NCI-H2081 treated with DMSO at 0.1 percent for 48 hours (cell line): Measurements from ENCODE around the gene DNAH9.

Experiments
- DNase-seq: peaks from one replicate; lab custom pipeline; 2025; lab: John Stamatoyannopoulos, UW

The DNAH9 gene

GRCh38 chr17:11757815-11758214 is 159.5 kb downstream of the DNAH9 start:
- DNase-seq = no peak

- no peak for DNase-seq
Observed at GRCh38 chr17:11768106-11768505, 169.8 kb downstream of the DNAH9 start.

- no peak for DNase-seq
Observed at GRCh38 chr17:11768981-11769380, 170.7 kb downstream of the DNAH9 start.

DNA sequence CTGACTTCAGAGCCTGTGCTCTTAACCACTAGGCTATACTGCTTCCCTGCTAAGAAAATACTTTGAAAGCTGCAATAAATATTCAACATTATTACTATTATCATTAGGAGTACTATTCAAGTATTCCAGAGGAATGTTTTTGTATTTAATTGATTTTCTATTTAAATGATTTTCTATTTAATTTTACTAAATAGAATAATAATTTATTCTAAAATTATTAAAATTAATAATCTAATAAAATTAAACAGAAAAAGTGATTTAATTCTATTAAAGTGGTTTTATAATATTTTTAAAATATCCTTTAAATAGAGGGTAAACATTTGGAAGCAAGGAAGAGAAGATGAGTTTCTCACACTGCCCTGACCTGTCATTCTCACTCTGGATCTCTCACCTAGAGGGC is 173.8 kb downstream of the DNAH9 start:
- DNase-seq = no peak

DNA sequence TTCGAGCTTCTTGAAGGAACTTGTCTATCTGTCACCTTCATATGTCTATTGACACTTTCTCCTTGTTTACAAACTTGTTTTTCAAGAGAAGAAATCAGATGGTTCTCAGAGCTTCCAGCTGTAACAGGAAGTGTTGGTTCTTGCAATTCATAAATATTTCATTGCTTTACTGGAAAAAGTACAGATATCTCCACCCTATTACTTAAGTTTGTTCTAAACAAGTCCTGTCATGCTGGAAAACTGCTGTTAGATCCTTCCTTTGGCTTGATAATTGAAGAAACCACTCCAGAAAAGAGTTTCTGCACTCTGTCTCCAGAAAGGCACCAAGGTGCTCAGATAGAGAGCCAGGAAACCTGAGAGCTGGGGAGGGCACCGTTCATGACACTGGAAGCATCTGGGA is 181.6 kb downstream of the DNAH9 start:
- DNase-seq = no peak

DNA sequence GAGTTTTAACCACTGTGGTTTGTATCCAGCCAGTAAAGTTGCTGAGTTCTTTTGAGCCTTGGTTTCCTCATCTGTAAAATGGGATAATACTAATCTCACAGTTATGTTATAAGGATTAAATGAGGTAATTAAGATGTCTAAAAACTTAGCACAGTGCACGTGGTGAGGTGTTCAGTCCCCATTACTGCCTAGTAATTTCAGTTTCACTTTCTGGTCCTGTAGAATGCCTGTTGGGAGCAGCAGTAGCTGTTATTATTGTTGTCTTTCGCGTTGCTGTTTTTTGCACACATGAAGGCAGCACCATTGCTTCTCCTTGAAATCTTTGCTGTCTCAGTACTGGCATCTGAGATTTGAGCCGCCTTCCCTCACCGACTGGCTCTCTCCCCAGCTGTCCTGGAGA is 182.4 kb downstream of the DNAH9 start:
- no peak for DNase-seq

- no peak for DNase-seq
Observed at GRCh38 chr17:11786711-11787438, 188.6 kb downstream of the DNAH9 start.

GRCh38 chr17:11795906-11796305 is 197.6 kb downstream of the DNAH9 start:
- no peak for DNase-seq

GRCh38 chr17:11797803-11798202 is 199.5 kb downstream of the DNAH9 start:
- DNase-seq = no peak

DNA sequence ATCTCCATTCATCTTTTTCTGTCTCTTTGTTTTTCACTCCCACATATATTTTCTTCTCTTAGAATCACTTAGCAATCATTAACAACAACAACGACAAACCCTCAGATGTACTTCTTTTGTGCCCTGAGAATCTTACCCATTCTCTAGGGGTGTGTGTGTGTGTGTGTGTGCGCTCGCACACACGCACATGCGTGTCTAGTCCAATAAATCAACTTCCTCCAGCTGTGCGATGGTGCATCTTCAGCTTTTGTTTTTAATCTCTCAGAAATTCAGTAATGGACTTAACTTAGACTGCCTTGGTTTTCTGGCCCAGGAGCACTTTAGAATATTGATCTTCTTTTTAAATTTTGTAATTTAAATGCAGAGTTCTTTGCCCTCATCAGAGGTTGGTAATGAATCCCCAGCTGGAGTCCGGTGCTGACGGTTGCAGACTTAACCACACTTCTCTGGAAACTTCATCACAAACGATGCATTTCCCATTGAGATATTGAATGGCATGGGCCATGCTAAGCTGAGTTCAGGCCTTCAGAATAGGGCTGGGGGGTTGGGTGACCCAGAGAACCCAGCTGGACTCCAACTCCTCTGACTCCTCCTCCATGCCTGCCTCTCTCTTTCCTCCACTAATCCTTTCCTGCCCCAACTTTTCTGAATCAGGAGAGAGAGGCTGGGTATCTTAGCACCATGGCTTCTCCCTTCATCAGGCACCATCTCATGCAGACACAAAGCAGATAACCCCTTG is 205.1 kb downstream of the DNAH9 start:
- DNase-seq = no peak

- DNase-seq = no peak
Observed at GRCh38 chr17:11805138-11805537, 206.9 kb downstream of the DNAH9 start.

GRCh38 chr17:11805952-11806351 is 207.7 kb downstream of the DNAH9 start:
- no peak for DNase-seq

DNA sequence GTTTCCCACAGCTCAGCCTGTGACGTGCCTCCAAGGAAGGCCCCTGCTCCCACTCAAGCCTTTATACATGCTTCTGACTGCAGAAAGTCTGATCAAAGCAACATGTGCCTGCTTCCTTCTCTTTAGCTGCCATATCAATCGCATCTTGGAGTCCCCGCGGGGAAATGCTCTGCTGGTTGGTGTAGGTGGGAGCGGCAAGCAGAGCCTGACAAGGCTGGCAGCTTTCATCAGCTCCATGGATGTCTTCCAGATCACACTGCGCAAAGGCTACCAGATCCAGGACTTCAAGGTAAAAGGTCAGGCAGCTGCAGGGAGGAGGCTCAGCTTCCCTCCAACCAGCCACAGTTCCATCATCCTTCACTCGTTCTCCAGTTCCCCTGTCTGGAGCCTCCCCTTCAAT is 209.3 kb downstream of the DNAH9 start:
- no peak for DNase-seq

GRCh38 chr17:11813278-11813677 is 215.0 kb downstream of the DNAH9 start:
- no peak for DNase-seq

GRCh38 chr17:11813871-11814270 is 215.6 kb downstream of the DNAH9 start:
- no peak for DNase-seq

DNA sequence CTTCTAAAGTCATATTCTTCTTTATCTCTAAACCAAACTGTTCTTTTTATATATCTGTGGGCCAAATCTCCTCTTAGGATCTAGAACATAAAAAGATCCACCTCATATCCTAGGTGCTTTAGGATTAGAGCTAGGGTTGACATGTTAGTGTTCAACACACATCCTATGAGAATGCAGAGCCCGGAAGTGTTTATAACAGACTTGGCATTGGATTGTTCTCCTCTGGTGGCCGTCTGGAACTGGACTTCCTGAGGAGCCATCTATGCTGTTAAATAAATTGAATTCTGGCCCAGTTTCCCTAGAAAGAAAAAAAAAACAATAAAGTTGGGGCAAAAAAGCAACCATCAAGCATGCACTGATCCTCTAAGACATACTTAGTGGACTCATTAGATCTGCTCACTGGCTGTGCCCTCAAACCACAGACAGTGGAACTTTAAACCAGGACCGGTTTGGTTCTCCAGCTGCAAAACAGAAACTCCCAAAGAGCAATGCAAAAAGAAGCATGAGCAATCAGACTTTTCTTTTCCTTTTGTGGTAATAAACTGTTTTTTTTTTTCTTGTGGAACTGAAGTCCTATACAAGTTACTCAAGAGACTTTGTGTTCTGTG is 216.5 kb downstream of the DNAH9 start:
- DNase-seq = no peak

DNA sequence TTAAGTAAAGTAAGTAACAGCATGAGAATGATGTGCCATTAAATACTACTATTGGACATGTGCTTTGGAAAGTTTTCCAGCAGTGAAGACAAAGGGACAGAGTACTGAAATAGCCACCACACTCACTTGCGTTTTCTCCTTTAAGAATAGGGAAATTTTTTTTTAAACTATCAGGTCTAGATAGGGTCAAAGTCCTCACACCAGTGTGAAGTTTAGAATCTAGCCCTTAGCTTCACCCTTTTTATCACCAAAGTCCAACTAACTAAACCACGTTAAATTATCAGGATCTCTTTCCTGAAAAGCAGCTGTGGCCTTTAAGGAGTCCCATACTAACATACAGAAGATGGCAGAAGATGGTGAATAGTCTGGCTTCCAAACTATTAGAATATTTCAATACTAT is 218.1 kb downstream of the DNAH9 start:
- DNase-seq = no peak

DNA sequence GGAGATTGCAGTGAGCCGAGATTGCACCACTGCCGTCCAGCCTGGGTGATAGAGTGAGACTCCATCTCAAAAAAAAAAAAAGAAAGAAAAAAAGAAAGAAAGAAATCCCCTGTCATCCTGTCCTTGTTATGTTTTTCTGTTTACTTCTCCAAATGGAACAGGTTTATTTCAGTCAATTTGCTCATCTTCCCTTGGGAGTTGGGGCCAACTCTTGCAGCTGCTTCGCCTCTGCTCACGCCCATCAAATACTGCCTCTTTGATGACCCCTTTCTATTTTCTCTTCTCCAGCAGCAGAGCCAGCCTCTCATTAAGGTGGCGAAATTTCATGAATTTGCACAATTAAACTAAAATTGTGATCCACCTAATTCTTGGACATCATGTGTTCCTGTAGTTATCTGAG is 225.6 kb downstream of the DNAH9 start:
- DNase-seq = no peak

DNA sequence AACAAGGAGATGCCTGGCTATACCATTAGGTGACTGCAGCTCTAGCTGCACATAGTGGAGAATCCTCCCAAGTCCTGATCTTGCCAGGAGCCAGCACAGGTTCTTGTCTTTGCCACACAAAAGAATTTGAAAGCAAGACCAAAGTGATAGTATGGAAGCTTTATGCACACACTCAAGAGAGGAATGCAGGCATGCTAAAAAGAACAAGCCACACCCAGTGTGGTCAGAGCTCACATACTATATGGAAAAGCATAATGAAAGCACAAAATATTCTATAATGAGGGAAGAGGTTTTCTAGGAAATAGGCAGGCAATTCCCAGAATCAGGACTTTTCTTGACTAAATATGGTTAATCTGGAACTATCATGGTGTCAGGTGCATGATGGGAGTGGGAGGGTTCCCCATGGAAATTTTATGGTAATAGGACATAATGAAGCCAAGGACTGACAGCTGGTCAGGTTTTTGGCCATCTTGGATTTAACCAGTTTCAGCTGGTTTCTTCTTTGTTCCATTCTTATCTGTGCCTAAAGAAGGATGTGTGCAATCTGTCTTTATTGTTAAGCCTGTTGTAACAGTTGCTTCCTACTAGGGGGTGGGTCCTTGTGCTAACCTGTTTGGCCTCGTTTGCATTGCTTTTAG is 227.4 kb downstream of the DNAH9 start:
- no peak for DNase-seq

- no peak for DNase-seq
Observed at GRCh38 chr17:11832401-11833137, 234.3 kb downstream of the DNAH9 start.

DNA sequence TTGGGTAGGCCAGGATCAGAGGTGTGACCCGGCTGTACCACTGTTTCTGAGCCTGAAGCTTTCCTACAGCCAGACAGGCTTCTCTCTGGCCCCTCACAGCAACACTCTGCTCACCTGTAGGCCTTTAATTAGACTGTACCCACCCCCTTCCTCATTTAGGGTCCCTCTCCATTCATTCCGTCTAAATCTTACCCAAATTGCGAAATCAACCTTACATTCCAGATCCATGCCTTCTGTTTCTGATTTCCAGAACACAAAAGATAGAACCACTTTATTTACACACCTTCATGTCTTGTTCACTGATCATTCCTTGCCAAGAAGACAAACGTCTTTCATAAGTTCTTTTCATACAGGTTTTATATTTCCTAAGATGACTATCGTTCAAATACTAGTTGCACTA is 238.2 kb downstream of the DNAH9 start:
- DNase-seq = no peak

DNA sequence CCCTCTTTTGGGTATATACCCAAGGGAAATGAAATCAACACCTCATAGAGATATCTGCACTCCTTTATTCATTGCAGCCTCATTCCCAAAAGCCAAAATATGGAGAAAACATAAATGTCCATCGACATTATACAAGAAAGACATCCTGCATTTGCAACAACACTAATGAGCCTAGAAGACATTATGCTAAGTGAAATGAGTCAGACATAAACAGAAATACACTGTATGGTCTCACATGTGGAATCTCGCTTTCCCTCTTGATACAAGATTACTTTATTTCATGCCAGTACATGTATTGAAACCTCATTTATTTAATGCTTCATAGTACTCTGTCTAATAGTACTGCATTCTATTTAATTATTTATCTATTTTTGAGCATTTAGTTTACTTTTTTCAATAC is 241.8 kb downstream of the DNAH9 start:
- no peak for DNase-seq
